NCI-H524 (cell line): ENCODE measurements around the gene PDLIM5.
"Not testable (repeated sequence)": the region's sequence is repeated elsewhere in the genome, so short reads cannot be mapped to it uniquely, and the experiment has no call there.

Source experiments
- DNase-seq, 2 experiments: peaks; one replicate each; lab custom pipeline; 2025; lab: John Stamatoyannopoulos, UW

Gene PDLIM5

GRCh38 chr4:94530073-94530472 lies 78.3 kb downstream of the PDLIM5 start:
- no peak for DNase-seq

- no peak for DNase-seq
Observed at GRCh38 chr4:94531991-94532789, 80.4 kb downstream of the PDLIM5 start.

- no peak for DNase-seq
Observed at GRCh38 chr4:94533405-94534223, 81.9 kb downstream of the PDLIM5 start.

GRCh38 chr4:94534401-94535312 lies 82.9 kb downstream of the PDLIM5 start:
- DNase-seq: no peak

- DNase-seq: peak; percentile 49 to 77
Observed at GRCh38 chr4:94536049-94536448, 84.3 kb downstream of the PDLIM5 start.

GRCh38 chr4:94536649-94537469 lies 85.1 kb downstream of the PDLIM5 start:
- DNase-seq: no peak

- DNase-seq: no peak
Observed at GRCh38 chr4:94537921-94538628, 86.3 kb downstream of the PDLIM5 start.

- DNase-seq: no peak
Observed at GRCh38 chr4:94540476-94540875, 88.7 kb downstream of the PDLIM5 start.

- no peak for DNase-seq
Observed at GRCh38 chr4:94544811-94545210, 93.1 kb downstream of the PDLIM5 start.

GRCh38 chr4:94545296-94545695 lies 93.6 kb downstream of the PDLIM5 start:
- no peak for DNase-seq

- no peak for DNase-seq
Observed at GRCh38 chr4:94546949-94547348, 95.2 kb downstream of the PDLIM5 start.

- no peak for DNase-seq
Observed at GRCh38 chr4:94548571-94548970, 96.8 kb downstream of the PDLIM5 start.

GRCh38 chr4:94550352-94550751 lies 98.6 kb downstream of the PDLIM5 start:
- no peak for DNase-seq

GRCh38 chr4:94550851-94551250 lies 99.1 kb downstream of the PDLIM5 start:
- no peak for DNase-seq

- no peak for DNase-seq
Observed at GRCh38 chr4:94551643-94552564, 100.2 kb downstream of the PDLIM5 start.

GRCh38 chr4:94556047-94556446 lies 104.3 kb downstream of the PDLIM5 start:
- not testable (repeated sequence) for DNase-seq

- DNase-seq: not testable (repeated sequence)
Observed at GRCh38 chr4:94557632-94558031, 105.9 kb downstream of the PDLIM5 start.

GRCh38 chr4:94558392-94558904 lies 106.7 kb downstream of the PDLIM5 start:
- DNase-seq: no peak

GRCh38 chr4:94559351-94559806 lies 107.6 kb downstream of the PDLIM5 start:
- DNase-seq: no peak
